22Rv1 (cell line): Measurements from ENCODE around the gene PLAC8.
A peak's percentile ranks its signal among the peaks of the same experiment; 100 is the strongest.
"Not testable (repeated sequence)": the region's sequence is repeated elsewhere in the genome, so short reads cannot be mapped to it uniquely, and the experiment has no call there.

Experiments
- H3K27ac ChIP-seq: fragments of 450-650 bp; 2 replicates; pipeline ENCODE4 v1.5.1; 2017
- ZFX ChIP-seq: fragments of 450-650 bp; IDR thresholded peaks from 2 replicates; pipeline ENCODE4 v1.6.1; 2017; ENCODE audit warnings: antibody characterized with exemption, borderline replicate concordance
- TF ChIP-seq, protein P1 (sequence below): fragments of 450-650 bp; IDR thresholded peaks from 2 replicates; pipeline ENCODE4 v1.5.1; 2017; ENCODE audit warnings: mild to moderate bottlenecking

The PLAC8 gene

DNA sequence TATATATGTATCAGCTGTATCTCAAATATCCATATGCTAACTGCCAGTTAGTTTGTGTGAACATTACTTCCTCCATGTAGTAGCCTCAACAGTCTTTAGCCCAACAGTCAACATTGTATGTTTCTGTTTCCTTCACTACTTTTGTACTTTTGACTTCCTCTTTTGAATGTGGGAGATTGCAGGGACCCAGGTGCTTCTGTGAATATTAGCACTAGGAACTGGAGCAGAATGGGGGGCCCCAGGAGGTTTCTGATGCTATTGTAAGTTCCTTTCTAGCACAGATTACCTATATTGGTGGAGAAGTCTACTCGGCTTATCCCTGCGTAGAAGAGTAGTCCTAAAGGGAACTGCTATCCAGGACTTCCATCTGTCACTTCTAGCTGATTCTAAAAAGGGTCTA is 2.3 kb downstream of the PLAC8 start:
- no peak overlapping the region for H3K27ac ChIP-seq
- TF ChIP-seq ZFX = no peak
- TF ChIP-seq, protein P1, sequence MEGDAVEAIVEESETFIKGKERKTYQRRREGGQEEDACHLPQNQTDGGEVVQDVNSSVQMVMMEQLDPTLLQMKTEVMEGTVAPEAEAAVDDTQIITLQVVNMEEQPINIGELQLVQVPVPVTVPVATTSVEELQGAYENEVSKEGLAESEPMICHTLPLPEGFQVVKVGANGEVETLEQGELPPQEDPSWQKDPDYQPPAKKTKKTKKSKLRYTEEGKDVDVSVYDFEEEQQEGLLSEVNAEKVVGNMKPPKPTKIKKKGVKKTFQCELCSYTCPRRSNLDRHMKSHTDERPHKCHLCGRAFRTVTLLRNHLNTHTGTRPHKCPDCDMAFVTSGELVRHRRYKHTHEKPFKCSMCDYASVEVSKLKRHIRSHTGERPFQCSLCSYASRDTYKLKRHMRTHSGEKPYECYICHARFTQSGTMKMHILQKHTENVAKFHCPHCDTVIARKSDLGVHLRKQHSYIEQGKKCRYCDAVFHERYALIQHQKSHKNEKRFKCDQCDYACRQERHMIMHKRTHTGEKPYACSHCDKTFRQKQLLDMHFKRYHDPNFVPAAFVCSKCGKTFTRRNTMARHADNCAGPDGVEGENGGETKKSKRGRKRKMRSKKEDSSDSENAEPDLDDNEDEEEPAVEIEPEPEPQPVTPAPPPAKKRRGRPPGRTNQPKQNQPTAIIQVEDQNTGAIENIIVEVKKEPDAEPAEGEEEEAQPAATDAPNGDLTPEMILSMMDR = no peak

DNA sequence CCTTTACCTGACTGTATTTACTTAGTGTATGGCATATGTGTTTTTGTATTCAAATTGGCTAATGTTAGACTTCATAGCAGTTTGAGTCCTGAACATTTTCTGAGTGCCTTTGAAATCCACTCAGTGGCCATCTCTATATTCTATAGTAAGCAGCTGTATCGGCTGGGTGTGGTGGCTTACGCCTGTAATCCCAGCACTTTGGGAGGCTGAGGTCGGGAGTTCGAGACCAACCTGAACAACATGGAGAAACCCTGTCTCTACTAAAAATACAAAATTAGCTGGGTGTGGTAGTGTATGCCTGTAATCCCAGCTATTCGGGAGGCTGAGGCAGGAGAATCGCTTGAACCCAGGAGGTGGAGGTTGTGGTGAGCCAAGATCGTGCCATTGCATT is 2.8 kb downstream of the PLAC8 start:
- not testable (repeated sequence) for H3K27ac ChIP-seq

- TF ChIP-seq ZFX = no peak
- TF ChIP-seq, protein P1 = no peak
- H3K27ac ChIP-seq = peak overlapping the region; percentile 72
These were observed 3.4 kb downstream of the PLAC8 start for GRCh38 chr4:83110970-83111750.

DNA sequence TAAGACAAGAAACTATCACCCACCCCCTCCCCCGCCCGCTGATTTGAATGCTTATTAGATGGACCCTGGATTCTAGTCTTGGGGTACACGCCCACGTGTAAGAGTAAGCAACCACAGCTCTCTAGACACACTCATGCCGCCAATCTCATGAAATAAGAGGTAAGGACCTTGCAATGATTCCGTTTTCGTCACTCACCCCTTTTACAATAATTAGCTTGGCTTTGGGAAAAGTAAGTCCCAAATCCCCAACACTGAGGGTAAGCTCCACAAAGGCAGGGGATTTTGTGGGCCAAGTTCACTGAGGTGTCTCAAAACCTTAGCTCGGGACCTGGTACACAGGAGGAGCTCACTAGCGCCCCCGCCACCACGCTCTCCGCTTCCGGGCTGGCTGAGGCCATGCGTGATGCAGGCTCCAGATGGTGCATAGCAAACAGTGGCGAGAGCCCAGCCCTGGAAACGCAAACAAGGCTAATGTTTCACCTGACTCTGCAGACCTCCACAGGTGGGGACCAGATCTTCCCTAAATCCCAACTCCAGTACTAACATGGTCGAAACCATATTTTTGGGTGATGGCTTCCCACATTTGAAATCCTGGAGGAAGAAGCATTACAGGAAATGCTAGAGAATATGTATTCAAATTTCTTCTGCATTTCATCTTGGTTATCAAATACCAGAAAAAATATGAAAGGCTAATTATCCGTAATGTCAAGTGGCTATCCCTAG is 4.1 kb downstream of the PLAC8 start:
- peak overlapping the region; percentile 72 for H3K27ac ChIP-seq
- no peak for TF ChIP-seq ZFX
- TF ChIP-seq, protein P1 = peak; percentile 95

- TF ChIP-seq ZFX = no peak
- TF ChIP-seq, protein P1 = no peak
- peak overlapping the region; percentile 72 for H3K27ac ChIP-seq
These were observed 4.9 kb downstream of the PLAC8 start for GRCh38 chr4:83109480-83110222.

DNA sequence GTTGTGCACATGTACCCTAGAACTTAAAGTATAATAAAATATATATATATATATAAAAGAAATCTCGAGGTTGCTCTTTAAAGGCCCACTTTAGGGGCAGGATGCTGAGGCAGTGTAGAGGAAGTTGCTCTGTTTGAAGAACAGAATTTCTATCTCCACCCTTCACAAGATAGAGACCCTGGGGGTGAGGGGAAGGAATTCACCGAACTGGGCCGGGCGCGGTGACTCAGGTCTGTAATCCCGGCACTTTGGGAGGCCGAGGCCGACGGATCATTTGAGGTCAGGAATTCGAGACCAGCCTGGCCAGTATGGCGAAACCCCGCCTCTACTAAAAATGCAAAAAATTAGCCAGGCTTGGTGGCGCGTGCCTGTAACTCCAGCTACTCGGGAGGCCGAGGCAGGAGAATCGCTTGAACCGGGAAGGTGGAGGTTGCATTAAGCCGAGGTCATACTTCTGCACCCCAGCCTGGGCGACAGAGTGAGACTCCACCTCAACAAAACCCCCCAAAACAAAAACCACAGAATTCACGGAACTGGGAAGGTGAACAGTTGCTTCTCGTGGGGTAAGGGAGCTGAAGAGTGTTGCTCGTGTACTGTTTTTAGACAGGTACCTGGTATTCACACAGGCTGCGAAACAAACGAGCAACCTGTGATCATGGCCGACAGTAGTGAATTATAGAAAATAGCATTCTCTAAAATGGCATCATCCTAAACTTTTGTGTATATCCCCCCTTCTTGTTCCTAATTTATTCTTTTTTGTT is 6.2 kb downstream of the PLAC8 start:
- TF ChIP-seq, protein P1 = no peak
- no peak for TF ChIP-seq ZFX
- no peak overlapping the region for H3K27ac ChIP-seq

DNA sequence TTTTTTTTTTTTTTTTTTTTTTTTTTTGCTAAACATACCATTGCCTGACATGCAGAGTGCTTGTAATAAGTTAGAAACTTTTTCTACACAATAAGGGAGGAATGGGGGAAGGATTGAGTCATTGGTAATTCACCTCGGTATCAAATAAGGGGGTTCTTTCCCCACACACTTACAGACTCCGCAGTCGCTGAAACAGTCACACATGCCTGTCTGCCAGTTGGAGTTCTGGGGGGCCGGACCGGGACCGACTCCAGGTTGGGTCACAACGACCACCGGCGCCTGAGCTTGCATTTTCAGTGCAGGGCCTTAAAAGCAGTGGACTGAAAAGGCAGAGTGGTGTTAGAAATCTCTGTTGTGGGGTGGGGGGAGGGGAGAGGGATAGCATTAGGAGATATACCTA is 6.9 kb downstream of the PLAC8 start:
- no peak for TF ChIP-seq ZFX
- TF ChIP-seq, protein P1 = no peak
- H3K27ac ChIP-seq = no peak overlapping the region
